Prostate gland (tissue), 2 donors: ENCODE measurements around the gene CLCA4. TPM values are rescaled to one million over a fixed set of nuclear protein-coding genes. Genes with fewer than 3 reads are reported as not detected.

Experiments
- DNase-seq: peaks from one replicate; pipeline ENCODE4 v3.0.0-alpha.2; 2019; ENCODE audit warnings: low spot score
- H3K27ac ChIP-seq, 2 donors: fragments of 200-600 bp; sonication (generic); 2 replicates each; pipeline ENCODE4 v1.5.1; 2017 to 2019
- H3K27me3 ChIP-seq: fragments of 200-600 bp; sonication (generic); replicated peaks from 2 replicates; pipeline ENCODE4 v1.5.1; 2019; ENCODE audit not compliant: insufficient read depth
- H3K36me3 ChIP-seq, 2 donors: fragments of 200-600 bp; sonication (generic); 1 replicate in 1 of 2; 2 replicates in 1 of 2; pipeline versions ENCODE4 v1.5.1 to v1.8.1; 2017 to 2019
- H3K4me1 ChIP-seq: fragments of 200-600 bp; sonication (generic); replicated peaks from 2 replicates; pipeline ENCODE4 v1.5.1; 2019
- H3K4me3 ChIP-seq, 2 donors: fragments of 200-600 bp; sonication (generic); 2 replicates each; pipeline ENCODE4 v1.5.1; 2017 to 2019
- H3K9me3 ChIP-seq: fragments of 200-600 bp; sonication (generic); 2 replicates; pipeline ENCODE4 v1.5.1; 2017
- POLR2A ChIP-seq: fragments of 450-650 bp; IDR thresholded peaks from one replicate; pipeline ENCODE4 v1.6.1; 2016; ENCODE audit warnings: antibody characterized with exemption, mild to moderate bottlenecking
- POLR2AphosphoS5 ChIP-seq: sonication (generic); formaldehyde crosslinking; IDR thresholded peaks from one replicate; pipeline ENCODE4 v1.6.1; 2017; ENCODE audit warnings: antibody characterized with exemption
- WGBS: methylation state at CpG from one replicate; pipeline ENCODE4 v1.1.5; 2018; 5-methylcytosine and 5-hydroxymethylcytosine counted together
- intact Hi-C: fragments of 100-400 bp; cut with DNase I; formaldehyde crosslinking; loops from one replicate; pipeline ENCODE4 v1.14.2; 2022
- total RNA-seq, 2 donors: library from RNA; depleted of rRNA; stranded (reverse); fragments of >200 nt; gene quantifications; one replicate each; pipeline ENCODE4 v1.1.0, GENCODE V29; 2016
- TF ChIP-seq, protein P1 (sequence below), 4 experiments: fragments of 200-600 bp in 2 of 4; fragments of 450-650 bp in 2 of 4; sonication (generic) in 2 of 4; IDR thresholded peaks; 1 replicate in 3 of 4; 2 replicates in 1 of 4; pipeline ENCODE4 v1.5.1; 2016 to 2019; ENCODE audit warnings: antibody characterized with exemption in 4 of 4, mild to moderate bottlenecking in 2 of 4, moderate library complexity in 2 of 4

Gene CLCA4
- total RNA-seq, 2 donors from 2014 or later = 0.80 to 1.4 TPM

DNA sequence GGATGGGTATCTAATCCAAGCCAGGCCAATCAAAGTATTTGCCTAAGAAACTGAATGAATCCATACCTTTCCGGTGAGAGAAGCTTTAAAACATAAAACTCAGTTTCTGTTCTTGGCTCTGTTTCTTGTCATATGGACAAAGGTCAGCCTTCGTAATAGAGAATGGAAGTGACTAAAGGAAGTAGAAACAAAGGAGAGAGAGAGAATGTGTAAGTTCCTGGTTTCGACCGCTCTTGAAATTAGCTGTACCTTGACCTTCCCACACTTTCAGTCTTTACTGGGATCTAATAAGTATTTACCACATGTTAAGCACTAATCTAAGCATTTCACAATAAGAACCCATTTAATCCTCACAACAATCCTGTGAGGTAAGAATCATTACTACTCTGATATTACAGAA is 19.6 kb upstream of the CLCA4 start:
- DNase-seq = no peak
- Histone ChIP-seq H3K9me3 (no peaks in the 10 kb centered on the region), H3K4me1 (no peaks in the 10 kb centered on the region), H3K36me3 (no peaks in the 10 kb centered on the region), H3K27ac (no peak overlapping the region), H3K4me3 (no peak overlapping the region), H3K27me3 (no peaks in the 10 kb centered on the region)
- TF ChIP-seq POLR2A (no peak), POLR2AphosphoS5 (no peak)
- TF ChIP-seq, protein P1, sequence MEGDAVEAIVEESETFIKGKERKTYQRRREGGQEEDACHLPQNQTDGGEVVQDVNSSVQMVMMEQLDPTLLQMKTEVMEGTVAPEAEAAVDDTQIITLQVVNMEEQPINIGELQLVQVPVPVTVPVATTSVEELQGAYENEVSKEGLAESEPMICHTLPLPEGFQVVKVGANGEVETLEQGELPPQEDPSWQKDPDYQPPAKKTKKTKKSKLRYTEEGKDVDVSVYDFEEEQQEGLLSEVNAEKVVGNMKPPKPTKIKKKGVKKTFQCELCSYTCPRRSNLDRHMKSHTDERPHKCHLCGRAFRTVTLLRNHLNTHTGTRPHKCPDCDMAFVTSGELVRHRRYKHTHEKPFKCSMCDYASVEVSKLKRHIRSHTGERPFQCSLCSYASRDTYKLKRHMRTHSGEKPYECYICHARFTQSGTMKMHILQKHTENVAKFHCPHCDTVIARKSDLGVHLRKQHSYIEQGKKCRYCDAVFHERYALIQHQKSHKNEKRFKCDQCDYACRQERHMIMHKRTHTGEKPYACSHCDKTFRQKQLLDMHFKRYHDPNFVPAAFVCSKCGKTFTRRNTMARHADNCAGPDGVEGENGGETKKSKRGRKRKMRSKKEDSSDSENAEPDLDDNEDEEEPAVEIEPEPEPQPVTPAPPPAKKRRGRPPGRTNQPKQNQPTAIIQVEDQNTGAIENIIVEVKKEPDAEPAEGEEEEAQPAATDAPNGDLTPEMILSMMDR (IDR thresholded peaks at IDR 0.05) = no peak
- intact Hi-C loops = no loop called here
- 82% methylated on average over 4 of the region's 4 CpGs for WGBS

DNA sequence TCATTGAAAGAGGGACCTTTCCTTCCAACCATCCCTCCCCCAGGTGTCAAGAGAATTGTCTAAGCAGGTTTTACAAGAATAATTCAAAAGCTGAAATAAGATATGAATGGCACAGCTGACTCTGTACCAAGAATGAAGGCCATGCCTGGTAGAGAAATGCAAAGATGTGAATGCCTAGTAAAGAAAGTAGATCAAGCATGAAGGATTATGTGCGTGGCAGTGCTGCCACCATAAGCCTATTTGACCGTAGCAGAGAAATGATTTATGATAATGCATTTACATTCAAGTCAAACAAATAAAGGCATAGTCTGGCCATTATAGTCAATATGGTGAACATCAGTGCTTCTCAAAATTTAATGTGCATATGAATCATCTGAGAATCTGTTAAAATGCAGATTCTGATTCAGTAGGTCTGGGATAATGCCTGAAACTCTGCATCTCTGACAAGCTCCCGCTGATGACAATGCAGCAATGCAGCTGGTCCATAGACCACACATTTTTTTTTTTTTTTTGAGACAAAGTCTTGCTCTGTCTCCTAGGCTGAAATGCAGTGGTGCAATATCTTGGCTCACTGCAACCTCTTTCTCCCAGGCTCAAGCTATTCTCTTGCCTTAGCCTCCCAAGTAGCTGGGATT is 16.6 kb upstream of the CLCA4 start:
- H3K4me3 ChIP-seq = no peak overlapping the region
- H3K27ac ChIP-seq = no peak overlapping the region
- TF ChIP-seq, protein P1 (IDR thresholded peaks at IDR 0.05) = no peak
- no peak for TF ChIP-seq POLR2A
- no peak for TF ChIP-seq POLR2AphosphoS5
- H3K27me3 ChIP-seq = no peaks in the 10 kb centered on the region
- no peak for DNase-seq
- 60% methylated on average over 3 of the region's 3 CpGs for WGBS
- intact Hi-C loops = no loop called here
- H3K36me3 ChIP-seq = no peaks in the 10 kb centered on the region
- H3K9me3 ChIP-seq = no peaks in the 10 kb centered on the region
- H3K4me1 ChIP-seq = no peaks in the 10 kb centered on the region

DNA sequence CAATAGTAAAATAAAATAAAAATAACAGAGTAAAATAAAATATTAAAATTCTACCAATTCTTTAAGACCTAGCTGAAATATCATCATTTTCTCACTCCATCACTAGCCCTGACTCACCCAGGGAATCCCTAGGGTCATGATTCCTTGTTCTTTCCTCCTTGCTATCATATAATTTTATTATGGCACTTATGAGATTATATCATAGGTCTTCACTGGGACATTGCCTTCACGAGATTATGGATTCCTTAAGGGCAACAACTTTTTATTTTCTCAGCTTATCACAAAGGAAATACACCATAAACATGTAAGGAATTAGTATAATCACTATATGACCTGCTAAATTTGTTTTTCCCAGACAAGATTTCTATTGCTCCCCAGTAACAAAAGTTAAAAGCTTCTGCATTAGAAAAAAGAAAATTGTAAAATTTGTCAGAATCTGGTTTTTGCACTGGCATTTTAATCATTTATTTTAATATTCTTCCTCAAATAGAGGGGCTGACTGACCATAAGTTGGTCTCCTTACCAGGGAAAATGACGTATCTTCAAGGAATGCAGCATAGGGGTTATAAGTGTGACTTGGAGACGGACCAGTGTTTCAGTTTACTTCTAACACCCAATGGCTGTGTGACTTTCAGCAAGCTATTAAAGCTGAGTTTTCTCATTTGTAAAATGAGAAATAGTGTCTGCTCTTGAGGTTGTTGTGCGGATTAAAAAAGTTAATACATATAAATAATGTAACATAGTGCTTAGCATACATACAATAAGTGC is 8.8 kb upstream of the CLCA4 start:
- no peak for TF ChIP-seq POLR2AphosphoS5
- TF ChIP-seq, protein P1 (IDR thresholded peaks at IDR 0.05) = no peak
- no peak for TF ChIP-seq POLR2A
- WGBS = 68% methylated on average over 4 of the region's 4 CpGs
- DNase-seq = no peak
- no peaks in the 10 kb centered on the region for H3K36me3 ChIP-seq
- no peak overlapping the region for H3K4me3 ChIP-seq
- H3K9me3 ChIP-seq = no peaks in the 10 kb centered on the region
- intact Hi-C loops = no loop called here
- H3K4me1 ChIP-seq = no peaks in the 10 kb centered on the region
- H3K27me3 ChIP-seq = no peaks in the 10 kb centered on the region
- H3K27ac ChIP-seq = no peak overlapping the region

DNA sequence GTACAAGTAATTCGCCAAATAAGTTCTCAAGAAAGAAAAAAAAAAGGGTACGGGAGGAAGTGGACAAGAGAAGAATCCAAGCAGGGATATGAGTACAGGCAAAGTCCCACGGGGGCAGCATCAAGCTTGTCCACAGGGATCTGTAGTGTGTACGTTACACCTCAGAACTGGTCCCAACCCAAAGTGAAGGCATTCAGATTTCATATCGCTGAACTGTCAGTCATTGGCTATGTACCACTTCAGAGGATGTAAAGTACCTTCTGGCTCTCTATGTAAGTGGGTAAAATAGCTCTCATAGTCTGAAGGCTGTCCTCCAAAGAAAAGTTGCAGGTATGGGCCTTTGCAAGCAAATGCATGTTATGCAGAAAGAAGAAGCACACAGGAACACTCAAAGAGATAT is 8.1 kb upstream of the CLCA4 start:
- H3K9me3 ChIP-seq = no peaks in the 10 kb centered on the region
- WGBS = 90% methylated on average over 5 of the region's 5 CpGs
- TF ChIP-seq POLR2AphosphoS5 (no peak), POLR2A (no peak)
- TF ChIP-seq, protein P1 (IDR thresholded peaks at IDR 0.05) = no peak

DNA sequence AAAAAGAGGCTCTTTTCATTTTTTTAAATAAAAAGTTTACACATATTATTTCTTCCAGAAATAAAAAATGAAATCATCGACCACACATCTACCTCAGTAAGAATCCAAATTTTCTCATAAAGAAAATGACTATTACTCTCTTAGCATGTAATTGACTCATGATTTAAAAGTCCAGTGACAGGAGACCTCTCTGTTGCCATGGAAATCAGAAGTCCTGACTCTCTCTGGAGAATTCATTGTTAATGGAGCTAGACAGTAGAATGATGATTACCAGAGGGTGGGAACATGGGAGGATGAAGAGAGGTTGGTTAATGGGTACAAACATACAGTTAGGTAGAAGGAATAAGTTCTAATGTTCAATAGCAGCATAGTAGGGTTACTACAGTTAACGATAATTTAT is 5.0 kb upstream of the CLCA4 start:
- Histone ChIP-seq H3K4me1 (no peaks in the 10 kb centered on the region), H3K9me3 (no peaks in the 10 kb centered on the region), H3K36me3 (no peaks in the 10 kb centered on the region), H3K27ac (no peak overlapping the region), H3K27me3 (no peaks in the 10 kb centered on the region), H3K4me3 (no peak overlapping the region)
- intact Hi-C loops = no loop called here
- DNase-seq = no peak
- TF ChIP-seq, protein P1 (IDR thresholded peaks at IDR 0.05) = no peak
- TF ChIP-seq POLR2A (no peak), POLR2AphosphoS5 (no peak)
- 91% methylated on average over 2 of the region's 2 CpGs for WGBS

More for the DNA sequence above, 8.1 kb upstream of the CLCA4 start:
- Histone ChIP-seq H3K27me3 (no peaks in the 10 kb centered on the region), H3K4me3 (no peak overlapping the region), H3K27ac (no peak overlapping the region), H3K4me1 (no peaks in the 10 kb centered on the region), H3K36me3 (no peaks in the 10 kb centered on the region)
- DNase-seq = no peak
- intact Hi-C loops = no loop called here
